A549 (cell line): ENCODE data around the gene MAGI1.

Experiments
- GATA3 ChIP-seq: IDR thresholded peaks from 2 replicates; pipeline ENCODE4 v1.6.1; 2012; ENCODE audit warnings: borderline replicate concordance
- KDM1A ChIP-seq: fragments of 200-600 bp; sonication (generic); IDR thresholded peaks from 2 replicates; pipeline ENCODE4 v1.6.1; 2016; ENCODE audit warnings: low read depth, mild to moderate bottlenecking
- KDM5A ChIP-seq: fragments of 200-600 bp; sonication (generic); IDR thresholded peaks from 2 replicates; pipeline ENCODE4 v1.6.1; 2016; ENCODE audit warnings: antibody characterized with exemption, mild to moderate bottlenecking
- RCOR1 ChIP-seq: fragments of 150-350 bp; IDR thresholded peaks from 2 replicates; pipeline ENCODE4 v1.6.1; 2014; ENCODE audit warnings: antibody characterized with exemption, low read length, low read depth
- RNF2 ChIP-seq: fragments of 200-600 bp; sonication (generic); IDR thresholded peaks from 2 replicates; pipeline ENCODE4 v1.6.1; 2016; ENCODE audit warnings: low read depth, mild to moderate bottlenecking, antibody characterized with exemption, moderate library complexity, borderline replicate concordance
- TF ChIP-seq, protein P1 (sequence below): fragments of >200 bp; sonication (Bioruptor Twin); formaldehyde crosslinking; IDR thresholded peaks from 3 replicates; pipeline ENCODE4 v1.5.1; 2016

DNA sequence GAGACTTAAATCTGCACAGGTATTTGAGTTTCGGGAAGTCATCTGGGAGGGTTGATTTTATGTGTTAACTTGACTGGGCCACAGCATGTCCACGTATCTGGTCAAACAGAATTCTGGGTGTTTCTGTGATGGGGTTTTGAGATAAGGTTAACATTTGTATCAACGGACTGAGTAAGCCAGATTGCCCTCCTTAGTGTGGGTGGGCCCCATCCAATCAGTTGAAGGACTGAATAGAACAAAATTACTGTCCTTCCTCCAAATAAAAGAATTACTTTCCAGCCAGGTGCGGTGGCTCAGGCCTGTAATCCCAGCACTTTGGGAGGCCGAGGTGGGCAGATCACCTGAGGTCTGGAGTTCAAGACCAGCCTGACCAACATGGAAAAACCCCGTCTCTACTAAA lies 399.3 kb downstream of the MAGI1 start:
- TF ChIP-seq GATA3 (no peak), RNF2 (no peak), KDM5A (no peak), RCOR1 (no peak), KDM1A (no peak)
- TF ChIP-seq, protein P1, sequence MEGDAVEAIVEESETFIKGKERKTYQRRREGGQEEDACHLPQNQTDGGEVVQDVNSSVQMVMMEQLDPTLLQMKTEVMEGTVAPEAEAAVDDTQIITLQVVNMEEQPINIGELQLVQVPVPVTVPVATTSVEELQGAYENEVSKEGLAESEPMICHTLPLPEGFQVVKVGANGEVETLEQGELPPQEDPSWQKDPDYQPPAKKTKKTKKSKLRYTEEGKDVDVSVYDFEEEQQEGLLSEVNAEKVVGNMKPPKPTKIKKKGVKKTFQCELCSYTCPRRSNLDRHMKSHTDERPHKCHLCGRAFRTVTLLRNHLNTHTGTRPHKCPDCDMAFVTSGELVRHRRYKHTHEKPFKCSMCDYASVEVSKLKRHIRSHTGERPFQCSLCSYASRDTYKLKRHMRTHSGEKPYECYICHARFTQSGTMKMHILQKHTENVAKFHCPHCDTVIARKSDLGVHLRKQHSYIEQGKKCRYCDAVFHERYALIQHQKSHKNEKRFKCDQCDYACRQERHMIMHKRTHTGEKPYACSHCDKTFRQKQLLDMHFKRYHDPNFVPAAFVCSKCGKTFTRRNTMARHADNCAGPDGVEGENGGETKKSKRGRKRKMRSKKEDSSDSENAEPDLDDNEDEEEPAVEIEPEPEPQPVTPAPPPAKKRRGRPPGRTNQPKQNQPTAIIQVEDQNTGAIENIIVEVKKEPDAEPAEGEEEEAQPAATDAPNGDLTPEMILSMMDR, result no peak
